Stimulated activated memory B cell treated with anti-CD40 and anti-IgM and Interleukin-4, amounts not matched to agents 10 μg/mL and 1 μg/mL and 100 μg/mL, for 72 hours (primary cell): Measurements from ENCODE around the gene NCSTN.

Experiments used
- ATAC-seq: fragments of 150-1000 bp; cut with Tn5 transposase; 2 replicates; pipeline ENCODE4 v1.10.0; 2021
- H3K27ac Mint-ChIP-seq: one replicate; pipeline ENCODE4 v1.8.0; 2022; ENCODE audit warnings: mild to moderate bottlenecking, mixed read lengths
- H3K27me3 Mint-ChIP-seq: one replicate; pipeline ENCODE4 v1.8.0; 2022; ENCODE audit warnings: mixed read lengths
- H3K36me3 Mint-ChIP-seq: one replicate; pipeline ENCODE4 v1.8.0; 2022; ENCODE audit warnings: mixed read lengths
- H3K4me1 Mint-ChIP-seq: one replicate; pipeline ENCODE4 v1.8.0; 2022; ENCODE audit warnings: mixed read lengths
- H3K4me3 Mint-ChIP-seq: one replicate; pipeline ENCODE4 v1.8.0; 2022; ENCODE audit warnings: mild to moderate bottlenecking, moderate library complexity, mixed read lengths
- H3K9me3 Mint-ChIP-seq: one replicate; pipeline ENCODE4 v1.8.0; 2022; ENCODE audit warnings: mixed read lengths

The NCSTN gene

DNA sequence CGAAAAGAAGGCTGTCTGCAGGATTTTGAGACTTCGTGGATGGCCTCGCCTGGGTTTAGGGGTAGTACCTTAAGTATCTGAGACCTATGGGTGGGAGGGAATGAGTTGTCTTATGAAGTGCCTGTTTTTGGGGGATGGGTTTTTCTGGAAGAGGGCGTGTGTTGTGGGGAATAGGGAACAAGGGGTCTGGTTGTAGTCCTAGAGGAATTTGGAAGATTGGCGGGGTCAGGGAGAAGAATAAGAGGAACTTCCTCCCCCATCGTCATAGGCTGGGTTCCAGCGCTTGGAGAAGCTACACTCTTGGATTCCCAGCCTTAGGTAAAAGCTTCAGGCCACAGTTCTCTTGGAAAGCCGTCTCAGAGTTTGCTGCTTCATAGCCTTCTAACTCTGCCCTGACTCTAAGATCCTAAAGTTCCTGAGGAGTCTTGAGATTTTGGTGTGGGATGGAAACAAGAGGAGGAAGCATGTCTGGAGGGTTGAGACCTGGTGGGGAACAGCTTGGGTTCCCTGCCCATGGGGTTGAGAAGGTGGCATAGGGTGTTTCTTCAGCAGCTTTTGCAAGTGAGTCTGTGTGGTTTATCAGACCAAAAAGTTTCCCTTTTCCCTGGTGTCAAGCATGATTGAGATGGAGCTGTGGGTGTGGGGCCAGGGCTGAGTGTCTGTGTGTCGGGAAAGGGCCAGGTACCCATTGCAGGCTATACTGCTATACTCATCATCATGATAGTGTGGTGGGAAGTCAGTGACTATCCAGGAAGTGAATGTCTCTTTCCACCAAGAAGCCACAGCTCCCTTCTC lies 59.0 kb downstream of the NCSTN start:
- Mint-ChIP-seq H3K27ac (no peak overlapping the region), H3K4me3 (no peak overlapping the region), H3K36me3 (no peaks in the 10 kb centered on the region), H3K4me1 (peaks cover 19% of the 10 kb centered on the region), H3K9me3 (no peaks in the 10 kb centered on the region), H3K27me3 (peaks cover 18% of the 10 kb centered on the region)
- ATAC-seq: no peak

DNA sequence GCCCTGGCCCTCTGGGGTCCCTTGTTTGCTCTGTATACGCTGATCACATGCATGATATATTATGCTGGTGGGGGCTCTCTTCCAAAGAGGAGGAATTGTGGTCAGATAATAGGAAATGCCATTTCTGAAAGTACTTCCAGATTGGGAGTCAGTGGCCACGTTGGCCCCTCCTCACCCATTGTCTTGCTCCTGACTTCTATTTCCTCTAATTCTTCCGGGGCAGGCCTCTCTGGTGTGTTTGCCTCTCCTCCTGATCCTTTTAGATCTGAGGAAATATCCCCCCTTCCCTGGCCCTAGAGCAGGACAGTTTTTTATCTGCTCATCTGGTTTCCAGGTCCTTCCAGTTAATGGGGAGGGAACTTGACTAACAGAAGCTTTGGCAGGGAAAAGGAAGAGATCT lies 60.1 kb downstream of the NCSTN start:
- no peak for ATAC-seq
- no peak overlapping the region for H3K4me3 Mint-ChIP-seq
- no peaks in the 10 kb centered on the region for H3K36me3 Mint-ChIP-seq
- peaks cover 19% of the 10 kb centered on the region for H3K4me1 Mint-ChIP-seq
- no peak overlapping the region for H3K27ac Mint-ChIP-seq
- peaks cover 18% of the 10 kb centered on the region for H3K27me3 Mint-ChIP-seq
- H3K9me3 Mint-ChIP-seq: no peaks in the 10 kb centered on the region

DNA sequence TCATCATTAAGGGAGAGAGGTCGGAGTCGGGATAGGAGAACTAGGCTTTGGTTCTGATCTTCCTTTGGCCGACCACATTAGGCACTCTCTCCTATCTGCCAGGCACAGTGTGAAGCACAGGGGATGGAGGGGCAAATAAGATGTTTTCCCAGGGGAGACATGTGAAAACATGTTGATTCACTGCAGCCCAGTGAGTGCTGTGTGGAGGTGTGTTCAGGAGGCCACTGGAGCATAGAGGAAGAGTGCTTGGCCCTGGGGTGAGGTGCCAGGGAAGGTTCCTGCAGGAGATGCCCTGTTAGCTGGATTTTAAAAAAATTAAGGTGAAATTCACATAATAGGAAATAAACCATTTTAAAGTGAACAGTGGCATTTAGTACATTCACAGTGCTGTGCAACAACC lies 60.9 kb downstream of the NCSTN start:
- Mint-ChIP-seq H3K4me1 (peaks cover 19% of the 10 kb centered on the region), H3K36me3 (no peaks in the 10 kb centered on the region), H3K27me3 (peaks cover 18% of the 10 kb centered on the region), H3K9me3 (no peaks in the 10 kb centered on the region), H3K4me3 (no peak overlapping the region), H3K27ac (no peak overlapping the region)
- ATAC-seq: no peak

DNA sequence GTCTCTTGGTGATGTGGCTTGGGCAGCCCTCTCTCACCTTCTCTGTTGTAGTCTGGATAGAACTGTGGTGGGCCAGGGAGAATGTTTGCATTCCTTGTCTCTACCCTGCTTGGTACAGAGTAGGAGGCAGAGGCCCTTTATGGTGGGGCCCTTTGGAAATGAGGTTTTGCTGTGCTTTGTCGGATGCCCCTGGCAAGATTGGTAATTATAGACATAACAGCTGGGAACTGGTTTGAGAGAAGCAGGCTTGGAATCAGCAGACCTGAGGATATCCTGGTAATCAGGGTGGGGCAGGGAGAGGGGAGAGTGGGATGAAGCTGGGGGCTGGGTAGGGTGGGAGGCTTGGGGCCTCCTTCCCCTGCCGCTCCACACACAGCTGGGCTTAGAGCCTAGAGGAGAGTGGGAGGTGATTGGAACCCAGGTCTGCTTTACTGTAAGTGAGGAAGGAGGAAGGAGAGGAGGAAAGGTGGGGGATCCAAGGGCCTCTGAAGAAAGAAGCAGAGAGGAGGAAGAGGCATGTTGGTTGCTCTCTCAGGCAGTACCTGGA lies 62.2 kb downstream of the NCSTN start:
- no peaks in the 10 kb centered on the region for H3K9me3 Mint-ChIP-seq
- no peak overlapping the region for H3K4me3 Mint-ChIP-seq
- H3K27ac Mint-ChIP-seq: no peak overlapping the region
- H3K4me1 Mint-ChIP-seq: peaks cover 19% of the 10 kb centered on the region
- ATAC-seq: no peak
- no peaks in the 10 kb centered on the region for H3K36me3 Mint-ChIP-seq
- peaks cover 18% of the 10 kb centered on the region for H3K27me3 Mint-ChIP-seq

DNA sequence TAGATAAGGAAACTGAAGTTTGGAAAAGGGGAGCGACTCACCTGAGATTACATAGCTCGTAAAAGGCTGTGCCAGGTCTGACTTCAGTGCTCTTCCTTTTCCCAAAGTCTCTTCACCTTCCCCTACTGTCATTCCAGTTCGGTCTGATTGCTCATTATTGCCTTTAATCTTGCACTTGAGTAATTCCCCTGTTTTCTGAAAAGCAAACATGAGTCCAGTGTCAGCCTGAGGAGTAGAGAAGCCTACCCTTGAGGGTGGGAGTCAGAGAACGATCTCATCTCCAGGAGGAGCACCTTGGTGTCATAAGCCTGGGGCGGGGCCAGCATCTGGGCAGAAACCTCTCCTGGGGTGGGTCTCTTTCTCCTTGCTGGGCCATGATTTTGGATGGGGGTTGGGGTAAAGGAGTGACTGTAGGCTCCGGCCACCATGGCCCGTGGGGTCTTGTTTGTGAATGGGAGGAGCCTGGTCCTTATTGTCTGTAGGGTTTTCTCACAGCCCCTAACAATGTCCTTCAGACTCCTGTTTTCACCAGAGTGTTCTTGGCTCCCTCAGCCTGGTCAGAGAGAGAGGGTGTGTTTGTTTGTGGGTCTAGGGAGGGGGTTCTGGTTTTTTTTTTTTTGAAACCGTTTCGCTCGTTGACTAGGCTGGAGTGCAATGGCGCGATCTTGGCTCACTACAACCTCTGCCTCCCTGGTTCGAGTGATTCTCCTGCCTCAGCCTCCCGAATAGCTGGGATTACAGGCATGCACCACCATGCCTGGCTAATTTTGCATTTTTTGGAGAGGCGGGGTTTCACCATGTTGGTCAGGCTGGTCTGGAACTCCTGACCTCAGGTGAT lies 63.2 kb downstream of the NCSTN start:
- H3K4me3 Mint-ChIP-seq: no peak overlapping the region
- H3K9me3 Mint-ChIP-seq: no peaks in the 10 kb centered on the region
- peaks cover 10% of the 10 kb centered on the region for H3K27me3 Mint-ChIP-seq
- no peak for ATAC-seq
- H3K27ac Mint-ChIP-seq: no peak overlapping the region
- H3K4me1 Mint-ChIP-seq: peaks cover 11% of the 10 kb centered on the region
- H3K36me3 Mint-ChIP-seq: no peaks in the 10 kb centered on the region

DNA sequence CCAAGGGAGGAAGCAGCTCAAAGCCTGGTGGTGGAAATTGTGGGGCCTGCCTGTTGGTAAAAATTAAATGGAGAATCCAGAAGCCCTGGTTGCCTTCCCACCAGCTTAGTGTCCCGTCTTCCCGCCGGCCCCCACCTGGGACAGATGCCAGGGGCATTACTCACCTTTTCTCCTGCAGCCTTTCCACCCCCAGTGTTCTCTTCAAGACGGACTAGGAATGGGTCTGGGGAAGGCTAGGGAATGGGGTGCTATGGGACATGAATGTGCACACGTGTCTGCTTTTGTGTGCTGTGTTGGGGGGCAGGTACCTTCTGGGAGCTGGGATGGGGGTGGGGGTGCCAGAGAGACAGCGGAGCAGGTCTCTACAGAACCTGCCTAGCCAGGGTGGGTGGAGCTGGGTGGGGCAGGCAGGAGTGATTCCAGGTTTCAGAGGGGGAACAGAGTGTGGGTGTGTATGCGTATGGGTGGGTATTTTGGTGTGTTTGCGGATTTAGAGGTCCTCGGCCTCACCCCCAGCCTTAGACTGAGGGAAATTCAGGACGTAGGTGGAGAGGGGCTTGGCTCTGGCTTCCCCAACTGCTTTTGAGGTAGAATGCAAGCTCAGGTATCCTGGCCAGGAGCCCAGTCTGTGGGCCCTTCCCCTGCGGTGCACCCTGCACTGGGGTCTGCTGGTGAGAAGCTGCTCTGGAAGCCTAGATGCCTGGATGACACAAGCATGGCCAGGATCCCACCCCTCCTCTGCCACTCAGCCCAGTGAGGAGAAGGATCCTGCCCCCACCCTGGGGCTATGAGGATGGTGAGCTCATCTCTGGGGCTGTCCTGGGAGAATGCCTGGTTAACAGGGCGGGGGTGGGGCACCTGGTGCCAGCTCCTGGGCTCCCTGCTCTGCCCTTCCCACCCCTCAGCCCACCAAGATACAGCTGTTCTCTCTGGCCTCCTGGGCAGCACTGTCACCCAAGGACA lies 64.9 kb downstream of the NCSTN start:
- Mint-ChIP-seq H3K27me3 (no peaks in the 10 kb centered on the region), H3K27ac (no peak overlapping the region), H3K4me1 (peaks cover 5% of the 10 kb centered on the region), H3K4me3 (no peak overlapping the region), H3K9me3 (no peaks in the 10 kb centered on the region), H3K36me3 (no peaks in the 10 kb centered on the region)
- ATAC-seq: no peak
